ENCODE data around the gene ABCA5.
"Not testable (repeated sequence)": the region's sequence is repeated elsewhere in the genome, so short reads cannot be mapped to it uniquely, and the experiment has no call there.

ABCA5 gene

DNA sequence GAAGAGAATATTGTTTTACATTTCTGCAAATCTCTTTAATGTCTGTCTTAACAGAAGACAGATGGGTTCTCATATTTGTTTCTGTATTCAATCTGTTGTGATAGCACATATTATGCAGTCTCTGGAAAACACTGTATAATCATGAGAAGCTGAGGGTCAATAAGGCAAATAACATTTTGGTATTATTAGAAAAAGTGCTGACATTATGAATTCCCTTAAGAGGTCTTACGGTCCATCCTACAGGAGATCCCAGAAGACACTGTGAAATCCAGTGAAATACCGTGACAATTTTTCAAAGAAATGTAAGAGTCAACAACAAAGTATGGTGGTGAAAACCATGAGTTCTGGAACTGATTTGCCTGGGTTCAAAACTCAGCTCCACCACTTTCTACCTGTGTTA is 42.3 kb downstream of the ABCA5 start:
- no peak overlapping the region for H3K4me3 ChIP-seq (ENCODE audit: low read depth, low read length)
- TF ChIP-seq, protein P1, sequence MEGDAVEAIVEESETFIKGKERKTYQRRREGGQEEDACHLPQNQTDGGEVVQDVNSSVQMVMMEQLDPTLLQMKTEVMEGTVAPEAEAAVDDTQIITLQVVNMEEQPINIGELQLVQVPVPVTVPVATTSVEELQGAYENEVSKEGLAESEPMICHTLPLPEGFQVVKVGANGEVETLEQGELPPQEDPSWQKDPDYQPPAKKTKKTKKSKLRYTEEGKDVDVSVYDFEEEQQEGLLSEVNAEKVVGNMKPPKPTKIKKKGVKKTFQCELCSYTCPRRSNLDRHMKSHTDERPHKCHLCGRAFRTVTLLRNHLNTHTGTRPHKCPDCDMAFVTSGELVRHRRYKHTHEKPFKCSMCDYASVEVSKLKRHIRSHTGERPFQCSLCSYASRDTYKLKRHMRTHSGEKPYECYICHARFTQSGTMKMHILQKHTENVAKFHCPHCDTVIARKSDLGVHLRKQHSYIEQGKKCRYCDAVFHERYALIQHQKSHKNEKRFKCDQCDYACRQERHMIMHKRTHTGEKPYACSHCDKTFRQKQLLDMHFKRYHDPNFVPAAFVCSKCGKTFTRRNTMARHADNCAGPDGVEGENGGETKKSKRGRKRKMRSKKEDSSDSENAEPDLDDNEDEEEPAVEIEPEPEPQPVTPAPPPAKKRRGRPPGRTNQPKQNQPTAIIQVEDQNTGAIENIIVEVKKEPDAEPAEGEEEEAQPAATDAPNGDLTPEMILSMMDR (IDR thresholded peaks at IDR 0.05; ENCODE audit: borderline replicate concordance, insufficient read depth, low read depth, low read length): no peak

DNA sequence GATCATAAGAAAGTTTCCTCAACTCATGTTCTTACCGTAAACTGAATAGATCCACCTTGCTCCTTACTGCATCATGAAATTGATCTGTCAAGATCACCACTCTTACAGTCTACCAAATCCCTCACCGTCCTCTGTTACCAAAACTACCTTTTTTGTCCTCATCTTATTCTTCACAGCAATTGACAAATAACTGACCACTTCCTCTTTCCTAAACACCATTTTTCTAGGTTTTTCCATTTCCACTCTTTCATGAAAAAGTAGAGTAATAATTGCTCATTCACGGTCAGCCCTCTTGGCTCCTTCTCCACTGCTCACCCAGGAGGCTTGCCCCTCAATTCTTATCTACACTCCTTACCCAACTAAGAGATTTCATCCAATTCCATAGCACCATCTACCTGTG is 44.9 kb downstream of the ABCA5 start:
- no peak overlapping the region for H3K4me3 ChIP-seq (ENCODE audit: low read depth, low read length)
- TF ChIP-seq, protein P1 (IDR thresholded peaks at IDR 0.05; ENCODE audit: borderline replicate concordance, insufficient read depth, low read depth, low read length): no peak

DNA sequence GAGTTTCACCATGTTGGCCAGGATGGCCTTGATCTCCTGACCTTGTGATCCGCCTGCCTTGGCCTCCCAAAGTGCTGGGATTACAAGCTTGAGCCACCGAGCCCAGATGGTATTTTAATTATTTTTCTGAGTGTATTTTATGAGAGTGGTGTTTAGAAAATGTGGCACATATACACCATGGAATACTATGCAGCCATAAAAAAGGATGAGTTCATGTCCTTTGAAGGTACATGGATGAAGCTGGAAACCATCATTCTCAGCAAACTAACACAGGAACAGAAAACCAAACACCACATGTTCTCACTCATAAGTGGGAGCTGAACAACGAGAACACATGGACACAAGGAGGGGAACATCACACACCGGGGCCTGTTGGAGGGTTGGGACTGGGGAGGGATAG is 50.7 kb downstream of the ABCA5 start:
- not testable (repeated sequence) for H3K4me3 ChIP-seq (ENCODE audit: low read depth, low read length)

DNA sequence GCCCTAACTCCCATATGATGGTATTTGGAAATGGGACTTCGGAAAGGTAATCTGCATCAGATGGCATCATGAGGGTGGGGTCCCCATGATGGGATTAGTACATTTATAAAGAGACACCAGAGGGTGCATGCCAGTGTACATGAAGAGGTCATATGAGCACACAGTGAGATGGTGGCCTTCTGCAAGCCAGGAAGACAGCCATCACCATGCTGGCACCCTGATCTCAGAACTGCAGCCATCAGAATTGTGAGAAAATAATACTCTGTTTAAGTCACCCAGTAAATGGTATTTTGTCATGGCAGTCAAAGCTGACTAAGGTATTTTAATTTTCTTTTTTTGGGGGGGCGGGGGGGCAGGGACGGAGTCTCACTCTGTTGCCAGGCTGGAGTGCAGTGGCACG is 51.2 kb downstream of the ABCA5 start:
- TF ChIP-seq, protein P1 (IDR thresholded peaks at IDR 0.05; ENCODE audit: borderline replicate concordance, insufficient read depth, low read depth, low read length): no peak
- H3K4me3 ChIP-seq (ENCODE audit: low read depth, low read length): no peak overlapping the region

DNA sequence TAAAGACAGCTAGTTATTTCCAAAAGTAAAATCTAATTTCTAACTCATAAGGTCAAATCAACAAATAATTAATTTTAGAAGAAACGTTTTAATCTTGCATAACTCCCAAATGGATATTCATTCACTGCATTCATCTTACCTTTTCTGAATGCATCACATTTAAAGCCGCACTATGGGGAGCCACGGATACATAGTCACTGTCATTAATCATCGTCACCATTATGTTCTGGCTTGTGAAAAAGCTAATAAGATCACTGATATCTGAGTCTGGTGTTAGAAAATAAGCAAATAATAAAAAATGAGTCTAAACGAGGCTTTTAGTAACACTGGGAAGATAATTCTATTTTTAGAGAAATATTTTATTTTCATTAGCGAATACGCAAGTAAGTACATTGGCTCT is 55.9 kb downstream of the ABCA5 start:
- no peak overlapping the region for H3K4me3 ChIP-seq (ENCODE audit: low read depth, low read length)
- TF ChIP-seq, protein P1 (IDR thresholded peaks at IDR 0.05; ENCODE audit: borderline replicate concordance, insufficient read depth, low read depth, low read length): no peak

DNA sequence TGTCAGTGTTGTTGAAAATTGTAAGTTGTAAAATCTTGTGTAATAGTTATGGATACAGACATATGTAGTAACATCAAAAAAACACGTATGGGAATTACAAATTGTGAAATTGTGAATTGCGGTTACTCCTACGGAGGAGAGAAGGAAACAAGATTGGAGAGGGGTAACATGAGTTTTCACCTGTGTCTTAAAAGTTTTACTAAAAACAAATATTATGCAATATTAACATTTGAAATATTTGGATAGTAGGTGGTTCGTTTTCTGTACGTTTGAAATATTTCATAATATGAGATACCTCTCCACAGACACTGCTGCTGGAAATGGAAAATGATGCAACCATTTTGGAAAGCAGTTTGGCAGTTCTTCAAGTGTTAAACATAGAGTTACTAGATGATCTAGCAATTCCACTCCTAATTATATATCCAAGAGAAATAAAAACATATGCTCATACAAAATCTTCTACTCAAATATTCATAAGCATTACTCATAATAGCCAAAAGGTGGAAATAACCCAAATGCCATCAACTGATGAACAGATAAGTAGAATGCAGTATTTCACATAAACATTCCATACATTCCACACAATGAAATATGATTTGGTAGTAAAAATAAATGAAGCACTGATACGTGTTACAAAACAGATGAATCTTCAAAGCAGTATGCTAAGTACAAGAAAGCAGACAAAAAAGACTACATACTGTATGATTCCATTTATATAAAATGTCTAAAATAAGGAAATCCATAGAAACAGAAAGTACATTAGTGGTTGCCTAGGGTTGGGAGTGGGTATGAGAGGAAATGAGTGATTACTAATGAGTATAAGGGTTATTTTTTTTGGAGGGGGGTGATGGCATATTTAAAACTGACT is 57.6 kb downstream of the ABCA5 start:
- H3K4me3 ChIP-seq (ENCODE audit: low read depth, low read length): no peak overlapping the region

DNA sequence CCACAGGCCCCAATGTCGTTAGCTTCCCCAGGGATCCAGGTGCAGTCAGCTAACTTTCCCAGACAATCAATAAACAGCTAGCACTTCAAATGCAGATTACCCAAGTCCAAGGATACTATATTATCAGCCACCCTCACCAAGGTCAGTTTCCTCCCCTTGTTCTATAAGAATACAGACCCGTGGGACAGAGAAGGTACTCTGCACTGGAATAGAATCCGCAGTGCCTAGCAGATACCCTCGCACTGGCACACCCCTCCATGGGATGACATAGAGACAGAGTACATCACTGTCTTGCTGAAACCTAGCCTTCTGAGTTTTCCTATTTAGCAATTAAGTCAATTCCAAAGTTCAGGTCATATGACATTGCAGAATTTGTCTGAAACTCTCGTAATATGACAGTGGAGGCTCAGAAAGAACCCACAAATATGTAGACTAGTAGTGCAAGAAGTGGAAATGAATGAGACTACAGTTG is 58.4 kb downstream of the ABCA5 start:
- no peak overlapping the region for H3K4me3 ChIP-seq (ENCODE audit: low read depth, low read length)
- TF ChIP-seq, protein P1 (IDR thresholded peaks at IDR 0.05; ENCODE audit: borderline replicate concordance, insufficient read depth, low read depth, low read length): no peak

More for the DNA sequence above, 57.6 kb downstream of the ABCA5 start:
- TF ChIP-seq, protein P1 (IDR thresholded peaks at IDR 0.05; ENCODE audit: borderline replicate concordance, insufficient read depth, low read depth, low read length): no peak

Data from GM12875 (cell line).